Gastroesophageal sphincter (tissue), 4 donors: Measurements from ENCODE around the gene CDC42EP3. TPM values are rescaled to one million over a fixed set of nuclear protein-coding genes. Genes with fewer than 3 reads are reported as not detected.

Experiments used
- ATAC-seq: fragments of 150-250 bp; one replicate; pipeline ENCODE4 v1.9.1; 2016; ENCODE audit warnings: mild to moderate bottlenecking, moderate library complexity
- H3K27ac ChIP-seq, 4 donors: fragments of 200-600 bp; sonication (generic) in 3 of 4; 1 replicate in 3 of 4; 2 replicates in 1 of 4; pipeline ENCODE4 v1.5.1; 2016 to 2019
- H3K27me3 ChIP-seq: fragments of 200-600 bp; sonication (generic); one replicate; pipeline ENCODE4 v1.5.1; 2019
- H3K36me3 ChIP-seq, 2 donors: fragments of 200-600 bp; sonication (generic); one replicate each; pipeline ENCODE4 v1.5.1; 2019; ENCODE audit warnings: control low read depth in 1 of 2
- H3K4me1 ChIP-seq, 3 donors: fragments of 200-600 bp; sonication (generic); 1 replicate in 2 of 3; 2 replicates in 1 of 3; pipeline ENCODE4 v1.5.1; 2016 to 2019; ENCODE audit warnings: control low read depth in 2 of 3
- H3K4me3 ChIP-seq, 2 donors: fragments of 200-600 bp; sonication (generic); one replicate each; pipeline ENCODE4 v1.5.1; 2019; ENCODE audit warnings: mild to moderate bottlenecking in 1 of 2, moderate library complexity in 1 of 2
- H3K9me3 ChIP-seq, 3 donors: fragments of 200-600 bp; sonication (generic); one replicate each; pipeline ENCODE4 v1.5.1; 2017 to 2019; ENCODE audit warnings: control low read depth in 2 of 3
- CTCF ChIP-seq, 4 experiments: fragments of 200-600 bp in 2 of 4; fragments of 450-650 bp in 2 of 4; sonication (generic) in 1 of 4; IDR thresholded peaks; one replicate each; pipeline ENCODE4 v1.5.1; 2017 to 2019; ENCODE audit warnings: antibody characterized with exemption in 4 of 4, mild to moderate bottlenecking in 2 of 4, moderate library complexity in 2 of 4
- EP300 ChIP-seq: sonication (generic); formaldehyde crosslinking; IDR thresholded peaks from one replicate; pipeline ENCODE4 v1.6.1; 2017; ENCODE audit warnings: antibody characterized with exemption, mild to moderate bottlenecking
- POLR2A ChIP-seq, 2 donors: fragments of 450-650 bp; IDR thresholded peaks; one replicate each; pipeline ENCODE4 v1.6.1; 2017; ENCODE audit warnings: antibody characterized with exemption in 2 of 2, mild to moderate bottlenecking in 2 of 2, moderate library complexity in 1 of 2
- POLR2AphosphoS5 ChIP-seq: sonication (generic); formaldehyde crosslinking; IDR thresholded peaks from one replicate; pipeline ENCODE4 v1.6.1; 2017; ENCODE audit warnings: antibody characterized with exemption
- WGBS, 2 donors: methylation state at CpG; one replicate each; pipeline ENCODE4 v1.1.5; 2018; ENCODE audit warnings: low coverage in 1 of 2; 5-methylcytosine and 5-hydroxymethylcytosine counted together
- total RNA-seq, 4 donors: library from RNA; depleted of rRNA; stranded (reverse); fragments of >200 nt; gene quantifications; one replicate each; pipeline ENCODE4 v1.1.0, GENCODE V29; 2016

Gene CDC42EP3
- total RNA-seq, 4 donors from 2014 or later: 39.4 to 198 (median 87.4) TPM

- Histone ChIP-seq H3K4me3 (no peak overlapping the region), H3K27ac (no peak overlapping the region), H3K27me3 (no peaks in the 10 kb centered on the region), H3K4me1 (no peaks in the 10 kb centered on the region), H3K36me3 (no peaks in the 10 kb centered on the region), H3K9me3 (no peaks in the 10 kb centered on the region)
- ATAC-seq: peak; percentile 62
- 59 to 67% methylated on average over 1 to 5 of the region's 8 CpGs for WGBS, 2 donors
- no peak for TF ChIP-seq POLR2A (IDR thresholded peaks at IDR 0.05)
- no peak for TF ChIP-seq CTCF (IDR thresholded peaks at IDR 0.05)
- TF ChIP-seq EP300: no peak
- no peak for TF ChIP-seq POLR2AphosphoS5
Measured at GRCh38 chr2:37635504-37636380, 35.7 kb downstream of the CDC42EP3 start.

DNA sequence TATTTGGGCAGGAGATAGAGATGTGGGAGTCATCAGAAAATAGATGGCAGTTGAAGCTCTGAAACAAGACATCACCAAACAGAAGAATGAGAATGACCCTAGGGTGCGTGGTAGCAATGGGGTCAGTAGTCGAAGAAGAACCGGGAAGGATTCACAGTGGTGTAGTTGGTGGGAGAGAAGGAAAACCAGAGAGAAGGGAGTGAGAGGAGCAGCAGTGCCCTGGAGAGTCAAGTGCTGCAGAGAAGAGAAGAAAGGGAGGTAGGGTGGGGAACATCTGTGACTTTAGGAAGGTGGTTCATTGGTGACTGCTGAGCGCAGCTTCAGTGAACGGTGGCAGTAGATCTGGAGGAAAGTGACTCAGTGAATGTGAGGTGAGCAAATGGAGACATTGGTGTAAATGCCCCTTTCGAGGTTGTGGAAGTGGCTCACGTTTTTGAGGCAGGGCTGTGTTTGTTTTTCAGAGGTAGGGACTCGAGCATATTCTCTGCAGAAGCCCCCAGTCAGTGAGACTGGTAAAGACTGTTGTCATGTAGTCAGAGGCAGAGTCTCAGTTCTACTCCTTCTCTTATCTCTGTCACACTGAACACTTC, 36.4 kb downstream of the CDC42EP3 start:
- no peak overlapping the region for H3K27ac ChIP-seq
- TF ChIP-seq POLR2AphosphoS5: no peak
- TF ChIP-seq CTCF (IDR thresholded peaks at IDR 0.05): no peak
- TF ChIP-seq EP300: no peak
- no peak for TF ChIP-seq POLR2A (IDR thresholded peaks at IDR 0.05)

DNA sequence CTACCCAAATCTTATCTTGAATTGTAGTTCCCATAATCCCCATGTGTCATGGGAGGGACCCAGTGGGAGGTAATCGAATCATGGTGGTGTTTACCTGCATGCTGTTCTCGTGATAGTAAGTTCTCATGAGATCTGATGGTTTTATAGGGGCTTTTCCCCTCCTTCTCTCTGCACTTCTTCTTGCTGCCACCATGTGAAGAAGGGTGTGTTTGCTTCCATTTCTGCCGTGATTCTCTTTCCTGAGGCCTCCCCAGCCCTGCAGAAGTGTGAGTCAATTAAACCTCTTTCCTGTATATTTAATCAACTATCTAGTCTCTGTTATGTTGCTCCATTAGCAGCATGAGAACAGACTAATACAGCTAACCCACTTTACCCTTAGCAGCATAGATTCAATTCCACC, 37.6 kb downstream of the CDC42EP3 start:
- Histone ChIP-seq H3K4me1 (no peaks in the 10 kb centered on the region), H3K36me3 (no peaks in the 10 kb centered on the region), H3K4me3 (no peak overlapping the region), H3K27me3 (no peaks in the 10 kb centered on the region), H3K27ac (no peak overlapping the region), H3K9me3 (no peaks in the 10 kb centered on the region)
- ATAC-seq: no peak
- 72 to 86% methylated on average over 1 to 3 of the region's 3 CpGs for WGBS, 2 donors
- no peak for TF ChIP-seq POLR2A (IDR thresholded peaks at IDR 0.05)
- TF ChIP-seq CTCF (IDR thresholded peaks at IDR 0.05): no peak
- TF ChIP-seq POLR2AphosphoS5: no peak
- no peak for TF ChIP-seq EP300

More for the DNA sequence above, 36.4 kb downstream of the CDC42EP3 start:
- no peak for ATAC-seq
- Histone ChIP-seq H3K4me3 (no peak overlapping the region), H3K4me1 (no peaks in the 10 kb centered on the region), H3K27me3 (no peaks in the 10 kb centered on the region), H3K36me3 (no peaks in the 10 kb centered on the region), H3K9me3 (no peaks in the 10 kb centered on the region)
- 86 to 98% methylated on average over 5 to 8 of the region's 8 CpGs for WGBS, 2 donors

GRCh38 chr2:37633234-37633633, 38.2 kb downstream of the CDC42EP3 start:
- no peaks in the 10 kb centered on the region for H3K4me1 ChIP-seq
- no CpG with 5 or more reads among the region's 1 CpG for WGBS, 2 donors

More at GRCh38 chr2:37633234-37633633, 38.2 kb downstream of the CDC42EP3 start:
- H3K27me3 ChIP-seq: no peaks in the 10 kb centered on the region
- no peak for ATAC-seq
- H3K4me3 ChIP-seq: no peak overlapping the region
- H3K27ac ChIP-seq: no peak overlapping the region
- no peaks in the 10 kb centered on the region for H3K36me3 ChIP-seq
- no peak for TF ChIP-seq CTCF (IDR thresholded peaks at IDR 0.05)
- no peak for TF ChIP-seq POLR2AphosphoS5
- no peak for TF ChIP-seq EP300
- TF ChIP-seq POLR2A (IDR thresholded peaks at IDR 0.05): no peak
- H3K9me3 ChIP-seq: no peaks in the 10 kb centered on the region
